HG02938 (cell line): Measurements from ENCODE around the gene RCVRN.
"Not testable (repeated sequence)": the region's sequence is repeated elsewhere in the genome, so short reads cannot be mapped to it uniquely, and the experiment has no call there.

Experiments used
- ATAC-seq: cut with Tn5 transposase; IDR thresholded peaks from one replicate; pipeline ENCODE4 v1.9.1; 2021; ENCODE audit warnings: mild to moderate bottlenecking, moderate library complexity; ENCODE audit not compliant: unreplicated experiment

RCVRN gene

GRCh38 chr17:9922012-9922848 lies 17.2 kb upstream of the RCVRN start:
- no peak for ATAC-seq

GRCh38 chr17:9921216-9921615 lies 16.1 kb upstream of the RCVRN start:
- ATAC-seq = not testable (repeated sequence)

GRCh38 chr17:9918804-9919352 lies 13.8 kb upstream of the RCVRN start:
- ATAC-seq = no peak

- no peak for ATAC-seq
Measured at GRCh38 chr17:9918352-9918751, 13.3 kb upstream of the RCVRN start.

GRCh38 chr17:9917801-9918200 lies 12.7 kb upstream of the RCVRN start:
- no peak for ATAC-seq

GRCh38 chr17:9917131-9917530 lies 12.1 kb upstream of the RCVRN start:
- no peak for ATAC-seq

GRCh38 chr17:9916108-9916507 lies 11.0 kb upstream of the RCVRN start:
- ATAC-seq = no peak

GRCh38 chr17:9913476-9913875 lies 8.4 kb upstream of the RCVRN start:
- ATAC-seq = no peak

- no peak for ATAC-seq
Measured at GRCh38 chr17:9912121-9913099, 7.3 kb upstream of the RCVRN start.

GRCh38 chr17:9911089-9911488 lies 6.0 kb upstream of the RCVRN start:
- no peak for ATAC-seq

- ATAC-seq = no peak
Measured at GRCh38 chr17:9908649-9909042, 3.6 kb upstream of the RCVRN start.

GRCh38 chr17:9907883-9908648 lies 3.0 kb upstream of the RCVRN start:
- ATAC-seq = no peak

GRCh38 chr17:9907131-9907530 lies 2.1 kb upstream of the RCVRN start:
- no peak for ATAC-seq

- no peak for ATAC-seq
Measured at GRCh38 chr17:9906616-9907015, 1.5 kb upstream of the RCVRN start.

GRCh38 chr17:9905902-9906301 lies 831 bp upstream of the RCVRN start:
- no peak for ATAC-seq

GRCh38 chr17:9904277-9905077 lies 594 bp downstream of the RCVRN start:
- no peak for ATAC-seq

- no peak for ATAC-seq
Measured at GRCh38 chr17:9902120-9902519, 3.0 kb downstream of the RCVRN start.

GRCh38 chr17:9900784-9901183 lies 4.3 kb downstream of the RCVRN start:
- ATAC-seq = no peak

- ATAC-seq = no peak
Measured at GRCh38 chr17:9900044-9900594, 5.0 kb downstream of the RCVRN start.
